Skeletal muscle satellite cell (primary cell): ENCODE results near the gene KIF15. TPM values are rescaled to one million over a fixed set of nuclear protein-coding genes. Genes with fewer than 3 reads are reported as not detected.

Experiments
- H3K27me3 ChIP-seq: 2 replicates; pipeline ENCODE4 v1.7.0; 2013; ENCODE audit warnings: low read length; ENCODE audit not compliant: control insufficient read depth, insufficient read depth
- H3K36me3 ChIP-seq: 2 replicates; pipeline ENCODE4 v1.7.0; 2013; ENCODE audit warnings: mild to moderate bottlenecking, control low read depth, low read length; ENCODE audit not compliant: insufficient read depth
- H3K4me1 ChIP-seq: 2 replicates; pipeline ENCODE4 v1.7.0; 2013; ENCODE audit warnings: low read length; ENCODE audit not compliant: control insufficient read depth, insufficient read depth
- H3K4me2 ChIP-seq: 2 replicates; pipeline ENCODE4 v1.7.0; 2013; ENCODE audit warnings: mild to moderate bottlenecking, low read length
- H3K4me3 ChIP-seq: 2 replicates; pipeline ENCODE4 v1.7.0; 2013; ENCODE audit warnings: low read length
- H3K9ac ChIP-seq: 2 replicates; pipeline ENCODE4 v1.7.0; 2013; ENCODE audit warnings: mild to moderate bottlenecking, low read depth, low read length, moderate library complexity
- H3K9me3 ChIP-seq: replicated peaks from 2 replicates; pipeline ENCODE4 v1.7.0; 2013; ENCODE audit warnings: mild to moderate bottlenecking, control low read depth, low read length
- total RNA-seq: library from RNA; depleted of rRNA; stranded (reverse); fragments of >200 nt; gene quantifications from 2 replicates; pipeline ENCODE4 v1.2.3, GENCODE V29; 2012; rRNA removed

Gene KIF15
- total RNA-seq, result 6.8 and 7.0 TPM in 2 replicates

DNA sequence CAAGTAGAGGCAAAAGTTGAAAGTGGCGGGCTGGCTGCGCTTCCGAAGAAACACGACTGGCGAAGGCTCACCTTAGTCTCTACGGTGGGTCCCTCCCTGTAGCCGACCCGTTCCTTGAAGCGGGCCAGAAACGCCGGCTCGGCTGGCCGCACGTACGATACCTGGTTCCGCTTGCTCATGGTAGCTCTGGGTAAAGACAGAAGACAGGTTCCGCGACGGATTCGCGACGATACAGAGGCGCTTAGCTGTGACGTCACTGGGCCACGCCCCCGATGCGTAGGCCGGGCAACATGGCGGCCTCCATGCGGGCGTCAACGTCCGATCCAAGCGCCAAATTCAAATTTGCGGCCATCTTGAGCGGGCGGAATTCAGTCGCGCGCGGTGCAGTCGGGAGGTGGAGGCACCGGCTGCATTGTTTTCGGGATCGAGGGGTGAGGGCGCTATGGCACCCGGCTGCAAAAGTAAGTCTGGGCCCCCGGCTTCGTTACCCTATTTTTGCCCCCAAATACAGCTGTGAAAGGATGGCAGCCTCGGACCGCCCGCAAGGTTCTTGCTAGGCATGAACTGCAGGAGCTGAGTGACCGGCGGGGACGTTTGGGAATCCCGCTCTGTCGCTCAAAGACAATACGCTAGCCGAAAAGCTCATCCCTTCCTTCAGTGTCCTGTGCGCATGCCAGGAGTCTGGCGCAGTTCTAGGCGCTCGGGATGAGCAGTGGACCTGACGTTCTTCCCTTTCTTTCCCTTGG lies at the start of gene KIF15, which contains the start of gene KIAA1143:
Gene KIF15 (plus strand): TSS at position 371 of the 746 bp plus-strand sequence. CDS start 72 bp downstream, at position 443.
Gene KIAA1143 (minus strand): TSS at position 196 of the 746 bp plus-strand sequence. CDS start 17 bp downstream, at position 179.
- Histone ChIP-seq H3K27me3 (no peaks in the 10 kb centered on the region), H3K4me1 (peaks cover 7% of the 10 kb centered on the region), H3K9me3 (peaks cover 2% of the 10 kb centered on the region), H3K4me3 (peak within 1 kb of the TSS; percentile 84), H3K36me3 (peaks cover 9% of the 10 kb centered on the region), H3K9ac (peak within 1 kb of the TSS; percentile 94), H3K4me2 (peak within 1 kb of the TSS; percentile 87)

DNA sequence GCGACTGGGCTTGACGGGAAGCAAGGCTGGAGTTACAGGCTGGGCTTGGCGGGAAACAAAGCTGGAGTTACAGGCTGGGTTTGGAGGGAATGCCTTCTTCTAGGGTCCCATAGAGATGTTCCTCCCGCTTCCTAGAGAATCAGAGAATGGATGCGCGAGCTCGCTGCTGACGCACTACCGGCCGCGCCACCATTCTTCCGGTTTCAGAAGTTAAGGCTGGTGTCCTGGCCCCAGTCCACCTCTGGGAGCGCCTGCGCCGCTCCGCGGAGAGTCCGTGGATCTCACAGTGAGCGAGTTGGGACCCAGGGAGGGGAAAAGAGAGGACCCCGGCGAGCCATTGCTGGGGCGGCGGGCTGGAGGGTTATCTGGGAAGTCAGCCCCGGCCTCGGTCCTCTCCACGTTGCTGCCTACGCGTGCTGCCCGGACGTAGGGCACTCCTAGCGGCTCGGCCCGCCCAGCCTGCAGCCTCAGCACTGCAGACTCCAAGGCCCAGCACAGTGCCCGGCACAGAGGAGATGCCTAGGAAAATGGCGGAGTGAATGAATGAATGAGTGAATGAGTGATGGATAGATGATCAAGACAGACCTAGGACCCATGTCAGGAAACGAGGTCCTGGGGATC lies 49.0 kb upstream of the KIF15 start, which contains the start of gene ZNF502:
Gene ZNF502 (plus strand): TSS at position 206 of the 621 bp plus-strand sequence. CDS start 7,602 bp downstream, outside the sequence.
- Histone ChIP-seq H3K4me3 (peak within 1 kb of the TSS; percentile 83), H3K9me3 (peaks cover 11% of the 10 kb centered on the region), H3K36me3 (peaks cover 4% of the 10 kb centered on the region), H3K27me3 (no peaks in the 10 kb centered on the region), H3K4me2 (peak within 1 kb of the TSS; percentile 86), H3K9ac (peak within 1 kb of the TSS; percentile 83), H3K4me1 (no peaks in the 10 kb centered on the region)

GRCh38 chr3:44721231-44722102 lies 40.1 kb upstream of the KIF15 start:
- H3K9me3 ChIP-seq, result peaks cover 66% of the 10 kb centered on the region
- no peaks in the 10 kb centered on the region for H3K27me3 ChIP-seq
- no peak overlapping the region for H3K4me2 ChIP-seq
- H3K4me3 ChIP-seq, result peak overlapping the region; percentile 31
- no peak overlapping the region for H3K9ac ChIP-seq
- peaks cover 51% of the 10 kb centered on the region for H3K36me3 ChIP-seq
- H3K4me1 ChIP-seq, result no peaks in the 10 kb centered on the region

DNA sequence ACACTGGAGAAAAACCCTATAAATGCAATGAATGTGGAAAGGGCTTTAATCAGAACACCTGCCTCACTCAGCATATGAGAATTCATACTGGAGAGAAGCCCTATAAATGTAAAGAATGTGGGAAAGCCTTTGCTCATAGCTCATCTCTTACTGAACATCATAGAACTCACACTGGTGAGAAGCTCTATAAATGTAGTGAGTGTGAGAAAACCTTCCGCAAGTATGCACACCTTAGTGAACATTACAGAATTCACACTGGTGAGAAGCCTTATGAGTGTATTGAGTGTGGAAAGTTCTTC lies 39.5 kb upstream of the KIF15 start:
- no peaks in the 10 kb centered on the region for H3K27me3 ChIP-seq
- H3K9ac ChIP-seq, result no peak overlapping the region
- H3K4me3 ChIP-seq, result peak overlapping the region; percentile 31
- H3K4me2 ChIP-seq, result no peak overlapping the region
- H3K36me3 ChIP-seq, result peaks cover 48% of the 10 kb centered on the region
- no peaks in the 10 kb centered on the region for H3K4me1 ChIP-seq
- H3K9me3 ChIP-seq, result peaks cover 64% of the 10 kb centered on the region

- peaks cover 34% of the 10 kb centered on the region for H3K36me3 ChIP-seq
- H3K4me3 ChIP-seq, result peak within 1 kb of the TSS; percentile 83
- H3K9ac ChIP-seq, result peak within 1 kb of the TSS; percentile 79
- no peaks in the 10 kb centered on the region for H3K27me3 ChIP-seq
- peak within 1 kb of the TSS; percentile 86 for H3K4me2 ChIP-seq
- peaks cover 75% of the 10 kb centered on the region for H3K9me3 ChIP-seq
- no peaks in the 10 kb centered on the region for H3K4me1 ChIP-seq
These were observed 32.1 kb upstream of the KIF15 start, which contains the start of gene ZNF501 for GRCh38 chr3:44729384-44729910. TSS of gene ZNF501 (plus strand) at chr3:44729635. CDS start at chr3:44734422, 4,787 bp downstream.

DNA sequence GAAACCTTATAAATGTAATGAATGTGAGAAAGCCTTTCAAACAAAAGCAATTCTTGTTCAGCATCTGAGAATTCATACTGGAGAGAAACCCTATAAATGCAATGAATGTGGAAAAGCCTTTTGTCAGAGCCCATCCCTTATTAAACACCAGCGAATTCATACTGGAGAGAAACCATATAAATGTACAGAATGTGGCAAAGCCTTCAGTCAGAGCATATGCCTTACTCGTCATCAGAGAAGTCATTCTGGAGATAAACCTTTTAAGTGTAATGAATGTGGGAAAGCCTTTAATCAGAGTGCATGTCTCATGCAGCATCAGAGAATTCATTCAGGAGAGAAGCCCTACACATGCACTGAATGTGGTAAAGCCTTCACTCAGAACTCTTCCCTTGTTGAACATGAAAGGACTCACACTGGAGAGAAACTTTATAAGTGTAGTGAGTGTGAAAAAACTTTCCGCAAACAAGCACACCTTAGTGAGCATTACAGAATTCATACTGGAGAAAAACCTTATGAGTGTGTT lies 26.9 kb upstream of the KIF15 start:
- Histone ChIP-seq H3K4me3 (no peak overlapping the region), H3K4me2 (no peak overlapping the region), H3K36me3 (peaks cover 39% of the 10 kb centered on the region), H3K9ac (no peak overlapping the region), H3K9me3 (peaks cover 62% of the 10 kb centered on the region), H3K4me1 (no peaks in the 10 kb centered on the region), H3K27me3 (no peaks in the 10 kb centered on the region)

GRCh38 chr3:44761101-44761423 lies 532 bp upstream of the KIF15 start:
- Histone ChIP-seq H3K9ac (peak overlapping the region; percentile 94), H3K4me2 (peak overlapping the region; percentile 87), H3K9me3 (peaks cover 2% of the 10 kb centered on the region)

DNA sequence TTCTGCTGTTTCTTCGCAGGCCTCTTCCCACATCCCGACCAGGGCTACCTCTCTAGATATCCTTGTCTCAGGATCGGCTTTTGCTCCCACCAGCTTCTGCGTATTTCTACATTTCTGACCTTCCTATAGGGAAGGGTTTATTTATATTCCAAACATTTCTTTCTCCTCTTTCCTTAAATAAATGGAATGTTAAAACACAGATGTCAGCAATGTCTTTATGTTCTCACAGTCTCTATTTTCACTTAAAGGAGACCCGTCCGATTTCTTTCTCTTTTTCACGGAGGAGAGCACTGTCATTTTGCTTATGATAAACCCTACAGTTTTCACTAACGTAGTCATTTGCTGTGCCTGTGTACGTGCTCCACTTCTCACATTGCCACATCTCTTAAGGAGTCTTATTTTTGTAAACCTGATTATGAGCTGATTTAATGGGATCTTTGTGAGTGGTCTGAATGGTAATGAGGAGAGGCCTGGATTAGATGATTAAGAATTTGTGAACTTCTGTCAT lies 630 bp downstream of the KIF15 start:
- Histone ChIP-seq H3K27me3 (no peaks in the 10 kb centered on the region), H3K36me3 (peaks cover 11% of the 10 kb centered on the region), H3K4me1 (peaks cover 7% of the 10 kb centered on the region), H3K4me3 (peak overlapping the region; percentile 84), H3K9me3 (peaks cover 2% of the 10 kb centered on the region), H3K9ac (peak overlapping the region; percentile 94), H3K4me2 (peak overlapping the region; percentile 87)

More at GRCh38 chr3:44761101-44761423, 532 bp upstream of the KIF15 start:
- Histone ChIP-seq H3K4me3 (peak overlapping the region; percentile 84), H3K4me1 (peaks cover 7% of the 10 kb centered on the region), H3K27me3 (no peaks in the 10 kb centered on the region), H3K36me3 (peaks cover 12% of the 10 kb centered on the region)

- Histone ChIP-seq H3K4me1 (peaks cover 7% of the 10 kb centered on the region), H3K9ac (peak overlapping the region; percentile 94), H3K27me3 (no peaks in the 10 kb centered on the region), H3K4me2 (peak overlapping the region; percentile 87), H3K9me3 (peaks cover 2% of the 10 kb centered on the region), H3K4me3 (peak overlapping the region; percentile 84), H3K36me3 (peaks cover 8% of the 10 kb centered on the region)
These were observed 1.1 kb downstream of the KIF15 start for GRCh38 chr3:44762690-44763089.

GRCh38 chr3:44764248-44764647 lies 2.7 kb downstream of the KIF15 start:
- H3K4me3 ChIP-seq, result no peak overlapping the region
- H3K4me2 ChIP-seq, result no peak overlapping the region
- no peaks in the 10 kb centered on the region for H3K27me3 ChIP-seq
- peaks cover 7% of the 10 kb centered on the region for H3K4me1 ChIP-seq
- H3K9ac ChIP-seq, result no peak overlapping the region
- H3K36me3 ChIP-seq, result peaks cover 8% of the 10 kb centered on the region
- peaks cover 2% of the 10 kb centered on the region for H3K9me3 ChIP-seq
